Esophagus muscularis mucosa (tissue), 4 donors: ENCODE results near the gene CCDC137. TPM values are rescaled to one million over a fixed set of nuclear protein-coding genes. Genes with fewer than 3 reads are reported as not detected.

Experiments
- DNase-seq: peaks from one replicate; pipeline ENCODE4 v3.0.0-alpha.2; 2017; ENCODE audit errors: extremely low spot score
- H3K27ac ChIP-seq, 4 donors: fragments of 200-600 bp; sonication (generic); replicated peaks in 1 of 4; 1 replicate in 3 of 4; 2 replicates in 1 of 4; pipeline ENCODE4 v1.5.1; 2016 to 2019; ENCODE audit warnings: mild to moderate bottlenecking in 1 of 4
- H3K27me3 ChIP-seq, 4 donors: fragments of 200-600 bp; sonication (generic); one replicate each; pipeline versions ENCODE4 v1.5.1 to v1.6.0; 2016 to 2019
- H3K36me3 ChIP-seq, 4 donors: fragments of 200-600 bp; sonication (generic); one replicate each; pipeline ENCODE4 v1.5.1; 2016 to 2019
- H3K4me1 ChIP-seq, 4 donors: fragments of 200-600 bp; sonication (generic); one replicate each; pipeline ENCODE4 v1.5.1; 2016 to 2019
- H3K4me3 ChIP-seq, 4 donors: fragments of 200-600 bp; sonication (generic); 1 replicate in 2 of 4; 2 replicates in 2 of 4; pipeline ENCODE4 v1.5.1; 2016 to 2019; ENCODE audit warnings: mild to moderate bottlenecking in 4 of 4, moderate library complexity in 1 of 4
- H3K9me3 ChIP-seq, 4 donors: fragments of 200-600 bp; sonication (generic); 1 replicate in 3 of 4; 2 replicates in 1 of 4; pipeline ENCODE4 v1.5.1; 2016 to 2019
- EP300 ChIP-seq: sonication (generic); formaldehyde crosslinking; IDR thresholded peaks from one replicate; pipeline ENCODE4 v1.6.1; 2017; ENCODE audit warnings: antibody characterized with exemption
- POLR2A ChIP-seq: fragments of 450-650 bp; IDR thresholded peaks from one replicate; pipeline ENCODE4 v1.6.1; 2017; ENCODE audit warnings: antibody characterized with exemption, moderate library complexity, mild to moderate bottlenecking, low read depth
- POLR2AphosphoS5 ChIP-seq, 2 donors: sonication (generic); formaldehyde crosslinking; IDR thresholded peaks; one replicate each; pipeline ENCODE4 v1.6.1; 2017; ENCODE audit warnings: antibody characterized with exemption in 2 of 2
- WGBS: methylation state at CpG from one replicate; pipeline ENCODE4 v1.1.5; 2018; 5-methylcytosine and 5-hydroxymethylcytosine counted together
- intact Hi-C: fragments of 100-400 bp; cut with DNase I; formaldehyde crosslinking; loops from one replicate; pipeline ENCODE4 v1.15.1; 2023
- total RNA-seq, 4 donors: library from RNA; depleted of rRNA; stranded (reverse); fragments of >200 nt; gene quantifications; one replicate each; pipeline versions ENCODE4 v1.1.0 to v1.2.1, GENCODE V29; 2016
- TF ChIP-seq, protein P1 (sequence below), 3 experiments: fragments of 200-600 bp in 2 of 3; fragments of 450-650 bp in 1 of 3; sonication (generic) in 2 of 3; IDR thresholded peaks; one replicate each; pipeline ENCODE4 v1.5.1; 2017 to 2019; ENCODE audit warnings: antibody characterized with exemption in 3 of 3, mild to moderate bottlenecking in 2 of 3, moderate library complexity in 1 of 3

The CCDC137 gene
- total RNA-seq, 4 donors from 2014 or later = 8.9 to 14.1 (median 12.6) TPM

DNA sequence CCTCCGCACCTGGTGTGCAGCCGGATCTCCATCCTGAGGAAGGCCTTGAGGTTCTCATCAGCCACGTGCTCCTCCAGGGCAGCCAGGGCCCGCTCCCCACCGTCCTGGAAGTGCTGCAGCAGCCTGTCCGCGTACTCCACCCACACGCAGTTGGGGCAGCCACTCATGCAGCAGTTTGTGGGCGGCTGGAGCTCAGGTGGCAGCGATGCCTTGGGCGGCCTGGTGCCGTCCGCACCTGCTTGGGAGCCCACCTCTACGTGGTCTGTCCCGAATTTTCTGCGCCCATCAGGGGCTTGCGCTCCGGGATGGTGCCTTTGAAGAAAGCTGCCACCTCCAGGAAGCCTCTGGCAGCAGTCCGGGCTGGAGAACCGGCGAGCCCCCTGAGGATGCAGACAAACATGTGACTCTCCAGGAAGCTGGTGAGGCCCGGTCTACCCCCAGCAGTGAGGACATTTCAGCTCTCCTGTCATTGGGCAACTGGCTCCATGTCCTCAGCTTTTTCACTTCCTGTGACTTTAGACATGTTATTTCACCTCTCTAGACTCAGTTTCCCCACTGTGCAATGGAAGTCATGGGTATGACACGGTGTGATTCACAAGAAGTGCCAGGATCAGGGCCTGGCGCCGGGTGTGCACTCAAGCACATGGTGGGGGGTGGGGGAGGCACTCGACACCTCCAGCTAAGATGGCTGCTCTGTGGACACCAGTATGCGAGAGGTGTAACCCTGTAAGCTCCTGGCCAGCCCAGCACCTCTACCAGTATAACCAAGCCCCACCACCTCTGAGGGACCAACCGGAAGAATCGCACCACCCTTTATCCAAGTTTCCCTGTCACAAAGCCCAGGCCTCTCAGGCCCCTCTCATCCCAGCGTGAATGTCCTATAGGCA is 1.1 kb upstream of the CCDC137 start:
- no peak for TF ChIP-seq POLR2A
- no peak for TF ChIP-seq EP300
- TF ChIP-seq POLR2AphosphoS5 (IDR thresholded peaks at IDR 0.05) = no peak
- TF ChIP-seq, protein P1, sequence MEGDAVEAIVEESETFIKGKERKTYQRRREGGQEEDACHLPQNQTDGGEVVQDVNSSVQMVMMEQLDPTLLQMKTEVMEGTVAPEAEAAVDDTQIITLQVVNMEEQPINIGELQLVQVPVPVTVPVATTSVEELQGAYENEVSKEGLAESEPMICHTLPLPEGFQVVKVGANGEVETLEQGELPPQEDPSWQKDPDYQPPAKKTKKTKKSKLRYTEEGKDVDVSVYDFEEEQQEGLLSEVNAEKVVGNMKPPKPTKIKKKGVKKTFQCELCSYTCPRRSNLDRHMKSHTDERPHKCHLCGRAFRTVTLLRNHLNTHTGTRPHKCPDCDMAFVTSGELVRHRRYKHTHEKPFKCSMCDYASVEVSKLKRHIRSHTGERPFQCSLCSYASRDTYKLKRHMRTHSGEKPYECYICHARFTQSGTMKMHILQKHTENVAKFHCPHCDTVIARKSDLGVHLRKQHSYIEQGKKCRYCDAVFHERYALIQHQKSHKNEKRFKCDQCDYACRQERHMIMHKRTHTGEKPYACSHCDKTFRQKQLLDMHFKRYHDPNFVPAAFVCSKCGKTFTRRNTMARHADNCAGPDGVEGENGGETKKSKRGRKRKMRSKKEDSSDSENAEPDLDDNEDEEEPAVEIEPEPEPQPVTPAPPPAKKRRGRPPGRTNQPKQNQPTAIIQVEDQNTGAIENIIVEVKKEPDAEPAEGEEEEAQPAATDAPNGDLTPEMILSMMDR (IDR thresholded peaks at IDR 0.05) = no peak
- Histone ChIP-seq H3K9me3 (no peaks in the 10 kb centered on the region), H3K27me3 (no peaks in the 10 kb centered on the region), H3K36me3 (peaks cover 0 to 42% (median 27%) of the 10 kb centered on the region in 4 donors), H3K4me1 (peaks cover 21 to 35% (median 30%) of the 10 kb centered on the region in 4 donors), H3K27ac (peak overlapping the region; percentile 79 to 93 (median 88)), H3K4me3 (peak overlapping the region; percentile 90 to 100 (median 96))
- intact Hi-C loops = loop anchor here (2.0 kb wide), 1 partner anchor 29 kb away; the partner anchor contains the start of genes NPLOC4 and TSPAN10
- no peak for DNase-seq
- WGBS = 12% methylated on average over 8 of the region's 30 CpGs

DNA sequence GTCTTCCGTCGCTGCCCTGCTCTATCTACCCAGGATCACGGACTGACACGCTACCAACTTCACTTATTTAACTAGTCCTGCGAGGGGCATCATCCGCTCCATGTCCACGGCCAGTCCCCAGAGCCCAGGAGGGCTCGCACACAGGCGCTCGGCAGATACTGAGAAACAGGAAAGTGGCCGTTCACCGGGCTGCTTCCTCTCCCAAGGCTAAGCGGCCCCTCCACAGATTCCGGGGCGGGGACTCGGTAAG is 520 bp upstream of the CCDC137 start:
- DNase-seq = no peak
- H3K36me3 ChIP-seq = peaks cover 0 to 48% (median 32%) of the 10 kb centered on the region in 4 donors
- TF ChIP-seq, protein P1 (IDR thresholded peaks at IDR 0.05) = no peak
- no peak for TF ChIP-seq POLR2AphosphoS5 (IDR thresholded peaks at IDR 0.05)
- TF ChIP-seq EP300 = no peak
- TF ChIP-seq POLR2A = no peak
- intact Hi-C loops = loop anchor here (2.0 kb wide), 1 partner anchor 29 kb away; the partner anchor contains the start of genes NPLOC4 and TSPAN10
- no peaks in the 10 kb centered on the region for H3K9me3 ChIP-seq
- peaks cover 21 to 35% (median 30%) of the 10 kb centered on the region in 4 donors for H3K4me1 ChIP-seq
- WGBS = 0% methylated on average over 13 of the region's 16 CpGs
- H3K27me3 ChIP-seq = no peaks in the 10 kb centered on the region
- H3K27ac ChIP-seq = peak overlapping the region; percentile 79 to 93 (median 88)
- peak overlapping the region; percentile 90 to 100 (median 96) for H3K4me3 ChIP-seq

DNA sequence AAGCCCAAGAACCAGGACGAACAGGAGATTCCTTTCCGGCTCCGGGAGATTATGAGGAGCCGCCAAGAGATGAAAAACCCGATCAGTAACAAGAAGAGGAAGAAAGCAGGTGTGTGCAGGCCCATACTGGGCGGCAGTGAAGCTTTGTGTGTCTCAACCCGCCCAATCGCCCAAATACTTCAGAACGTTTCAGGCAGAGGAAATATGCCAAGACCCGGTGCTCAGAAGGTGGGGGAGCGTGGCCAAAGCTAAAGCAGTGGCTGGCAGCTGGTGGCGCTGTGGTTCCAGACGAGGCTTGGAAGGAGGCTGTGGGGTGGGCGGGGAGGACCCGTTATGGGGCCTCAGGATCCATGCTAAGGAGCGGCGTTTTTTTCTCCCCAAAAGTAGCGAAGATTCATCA is 1.2 kb downstream of the CCDC137 start:
- peak overlapping the region; percentile 90 to 100 (median 96) for H3K4me3 ChIP-seq
- intact Hi-C loops = loop anchor here (2.0 kb wide), 1 partner anchor 31 kb away; the partner anchor contains the start of genes NPLOC4 and TSPAN10
- no peaks in the 10 kb centered on the region for H3K27me3 ChIP-seq
- H3K36me3 ChIP-seq = peaks cover 13 to 65% (median 49%) of the 10 kb centered on the region in 4 donors
- DNase-seq = no peak
- no peak for TF ChIP-seq EP300
- TF ChIP-seq, protein P1 (IDR thresholded peaks at IDR 0.05) = no peak
- TF ChIP-seq POLR2AphosphoS5 (IDR thresholded peaks at IDR 0.05) = no peak
- no peak for TF ChIP-seq POLR2A
- H3K4me1 ChIP-seq = peaks cover 21 to 35% (median 30%) of the 10 kb centered on the region in 4 donors
- WGBS = 85% methylated on average over 18 of the region's 18 CpGs
- no peak overlapping the region for H3K27ac ChIP-seq
- H3K9me3 ChIP-seq = no peaks in the 10 kb centered on the region

DNA sequence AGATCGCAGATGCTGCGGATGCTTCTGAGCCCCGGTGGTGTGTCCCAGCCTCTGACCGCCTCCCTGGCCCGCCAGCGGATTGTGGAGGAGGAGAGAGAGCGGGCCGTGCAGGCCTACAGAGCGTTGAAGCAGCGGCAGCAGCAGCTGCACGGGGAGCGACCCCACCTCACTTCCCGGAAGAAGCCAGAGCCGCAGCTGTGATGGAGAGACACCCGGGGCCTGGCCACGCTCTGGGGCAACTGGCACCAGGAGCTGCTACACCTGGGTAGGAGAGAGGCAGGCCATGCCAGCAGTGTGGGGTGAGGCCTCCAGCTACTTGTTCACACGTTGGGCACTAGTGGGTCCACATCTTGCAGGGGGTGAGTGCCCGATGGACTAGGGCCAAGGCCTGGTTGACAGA is 6.0 kb downstream of the CCDC137 start:
- TF ChIP-seq EP300 (no peak), POLR2A (no peak), POLR2AphosphoS5 (IDR thresholded peaks at IDR 0.05) (no peak)
- TF ChIP-seq, protein P1 (IDR thresholded peaks at IDR 0.05) = no peak
- intact Hi-C loops = no loop called here
- DNase-seq = no peak
- WGBS = 89% methylated on average over 10 of the region's 18 CpGs
- no peaks in the 10 kb centered on the region for H3K9me3 ChIP-seq
- peaks cover 27 to 69% (median 64%) of the 10 kb centered on the region in 4 donors for H3K36me3 ChIP-seq
- no peaks in the 10 kb centered on the region for H3K27me3 ChIP-seq
- peaks cover 10 to 22% (median 16%) of the 10 kb centered on the region in 4 donors for H3K4me1 ChIP-seq
- H3K27ac ChIP-seq = no peak overlapping the region
- H3K4me3 ChIP-seq = no peak overlapping the region
